Subcutaneous adipose tissue (tissue), 4 donors: ENCODE measurements around the gene PLPPR5. TPM values are rescaled to one million over a fixed set of nuclear protein-coding genes. Genes with fewer than 3 reads are reported as not detected.

Experiments used
- CTCF ChIP-seq: fragments of 450-650 bp; IDR thresholded peaks from one replicate; pipeline ENCODE4 v1.5.1; 2016; ENCODE audit warnings: low read depth, mild to moderate bottlenecking, control low read depth, antibody characterized with exemption, moderate library complexity
- total RNA-seq, 4 donors: library from RNA; depleted of rRNA; stranded (reverse); fragments of >200 nt; gene quantifications; one replicate each; pipeline ENCODE4 v1.1.0, GENCODE V29; 2016

The PLPPR5 gene
- total RNA-seq, 4 donors from 2014 or later = not detected

- TF ChIP-seq CTCF = no peak
Observed at GRCh38 chr1:98919211-98919610, 85.5 kb downstream of the PLPPR5 start.

- TF ChIP-seq CTCF = no peak
Observed at GRCh38 chr1:98914547-98914946, 90.1 kb downstream of the PLPPR5 start.

- TF ChIP-seq CTCF = no peak
Observed at GRCh38 chr1:98910827-98911226, 93.8 kb downstream of the PLPPR5 start.

- TF ChIP-seq CTCF = no peak
Observed at GRCh38 chr1:98908980-98909379, 95.7 kb downstream of the PLPPR5 start.

GRCh38 chr1:98906809-98907208, 97.9 kb downstream of the PLPPR5 start:
- no peak for TF ChIP-seq CTCF

- no peak for TF ChIP-seq CTCF
Observed at GRCh38 chr1:98906361-98906760, 98.3 kb downstream of the PLPPR5 start.

GRCh38 chr1:98904684-98905083, 100.0 kb downstream of the PLPPR5 start:
- TF ChIP-seq CTCF = no peak
